ENCODE results near the gene ZBTB45. TPM values are rescaled to one million over a fixed set of nuclear protein-coding genes. Genes with fewer than 3 reads are reported as not detected.

ZBTB45 gene
- total RNA-seq, 4 donors from 2014 or later = 9.8 to 14.0 (median 13.4) TPM

- H3K27me3 ChIP-seq = peaks cover 56% of the 10 kb centered on the region
- no peak for ATAC-seq
- H3K36me3 ChIP-seq = no peaks in the 10 kb centered on the region
- TF ChIP-seq CTCF (IDR thresholded peaks at IDR 0.05) (no peak), POLR2AphosphoS5 (IDR thresholded peaks at IDR 0.05) (no peak), EP300 (IDR thresholded peaks at IDR 0.05) (no peak), POLR2A (IDR thresholded peaks at IDR 0.05) (no peak)
- 88% methylated on average over 3 of the region's 3 CpGs; no CpG with 5 or more reads in 1 of the 2 donors for WGBS, 2 donors (ENCODE audit: low coverage in 1 of 2)
- H3K4me1 ChIP-seq = peaks cover 0 to 9% (median 5%) of the 10 kb centered on the region in 3 donors
- no peak overlapping the region for H3K27ac ChIP-seq
- no peaks in the 10 kb centered on the region for H3K9me3 ChIP-seq
- no peak overlapping the region for H3K4me3 ChIP-seq
Measured at GRCh38 chr19:58535857-58536256, 16.2 kb upstream of the ZBTB45 start.

GRCh38 chr19:58531034-58531840 is 11.6 kb upstream of the ZBTB45 start:
- H3K4me3 ChIP-seq = no peak overlapping the region
- no peaks in the 10 kb centered on the region for H3K36me3 ChIP-seq
- no peaks in the 10 kb centered on the region for H3K9me3 ChIP-seq
- no peak for ATAC-seq
- TF ChIP-seq POLR2AphosphoS5 (IDR thresholded peaks at IDR 0.05) (no peak), POLR2A (IDR thresholded peaks at IDR 0.05) (no peak), EP300 (IDR thresholded peaks at IDR 0.05) (no peak), CTCF (IDR thresholded peaks at IDR 0.05) (no peak)
- 66 to 67% methylated on average over 9 to 10 of the region's 10 CpGs for WGBS, 2 donors (ENCODE audit: low coverage in 1 of 2)
- H3K27me3 ChIP-seq = peaks cover 29% of the 10 kb centered on the region
- H3K27ac ChIP-seq = no peak overlapping the region
- H3K4me1 ChIP-seq = no peaks in the 10 kb centered on the region

- Histone ChIP-seq H3K4me3 (no peak overlapping the region), H3K4me1 (no peaks in the 10 kb centered on the region), H3K27me3 (peaks cover 29% of the 10 kb centered on the region), H3K27ac (no peak overlapping the region), H3K9me3 (no peaks in the 10 kb centered on the region), H3K36me3 (no peaks in the 10 kb centered on the region)
- TF ChIP-seq CTCF (IDR thresholded peaks at IDR 0.05) (no peak), POLR2A (IDR thresholded peaks at IDR 0.05) (no peak), POLR2AphosphoS5 (IDR thresholded peaks at IDR 0.05) (no peak), EP300 (IDR thresholded peaks at IDR 0.05) (no peak)
- WGBS, 2 donors (ENCODE audit: low coverage in 1 of 2) = 48 to 72% methylated on average over 3 of the region's 3 CpGs
- no peak for ATAC-seq
Measured at GRCh38 chr19:58529405-58529804, 9.8 kb upstream of the ZBTB45 start.

- no peak for TF ChIP-seq CTCF (IDR thresholded peaks at IDR 0.05)
- TF ChIP-seq EP300 (IDR thresholded peaks at IDR 0.05) = no peak
- H3K36me3 ChIP-seq = no peaks in the 10 kb centered on the region
- H3K4me3 ChIP-seq = no peak overlapping the region
- no peak overlapping the region for H3K27ac ChIP-seq
- H3K4me1 ChIP-seq = peaks cover 8 to 22% (median 16%) of the 10 kb centered on the region in 3 donors
- H3K27me3 ChIP-seq = no peaks in the 10 kb centered on the region
- no peak for ATAC-seq
- H3K9me3 ChIP-seq = no peaks in the 10 kb centered on the region
- 65 to 67% methylated on average over 1 to 2 of the region's 3 CpGs for WGBS, 2 donors (ENCODE audit: low coverage in 1 of 2)
Measured at GRCh38 chr19:58522709-58523108, 3.1 kb upstream of the ZBTB45 start.

- Histone ChIP-seq H3K27ac (no peak overlapping the region), H3K36me3 (peaks cover 0 to 9% of the 10 kb centered on the region in 2 donors), H3K4me1 (peaks cover 8 to 33% (median 23%) of the 10 kb centered on the region in 3 donors), H3K4me3 (no peak overlapping the region), H3K9me3 (no peaks in the 10 kb centered on the region), H3K27me3 (no peaks in the 10 kb centered on the region)
- ATAC-seq = no peak
- WGBS, 2 donors (ENCODE audit: low coverage in 1 of 2) = 53 to 73% methylated on average over 2 to 3 of the region's 4 CpGs
- TF ChIP-seq POLR2A (IDR thresholded peaks at IDR 0.05) = no peak
- TF ChIP-seq CTCF (IDR thresholded peaks at IDR 0.05) = no peak
- no peak for TF ChIP-seq POLR2AphosphoS5 (IDR thresholded peaks at IDR 0.05)
- TF ChIP-seq EP300 (IDR thresholded peaks at IDR 0.05) = no peak
Measured at GRCh38 chr19:58521651-58522050, 2.0 kb upstream of the ZBTB45 start.
